Measurements from ENCODE around the gene XIRP2. TPM values are rescaled to one million over a fixed set of nuclear protein-coding genes. Genes with fewer than 3 reads are reported as not detected.

The XIRP2 gene
- total and polyA plus RNA-seq, 2 of the 13 experiments (the other 11 are each of a cell fraction or from before 2014, with no cell fraction given) = 0.04 to 0.05 TPM

DNA sequence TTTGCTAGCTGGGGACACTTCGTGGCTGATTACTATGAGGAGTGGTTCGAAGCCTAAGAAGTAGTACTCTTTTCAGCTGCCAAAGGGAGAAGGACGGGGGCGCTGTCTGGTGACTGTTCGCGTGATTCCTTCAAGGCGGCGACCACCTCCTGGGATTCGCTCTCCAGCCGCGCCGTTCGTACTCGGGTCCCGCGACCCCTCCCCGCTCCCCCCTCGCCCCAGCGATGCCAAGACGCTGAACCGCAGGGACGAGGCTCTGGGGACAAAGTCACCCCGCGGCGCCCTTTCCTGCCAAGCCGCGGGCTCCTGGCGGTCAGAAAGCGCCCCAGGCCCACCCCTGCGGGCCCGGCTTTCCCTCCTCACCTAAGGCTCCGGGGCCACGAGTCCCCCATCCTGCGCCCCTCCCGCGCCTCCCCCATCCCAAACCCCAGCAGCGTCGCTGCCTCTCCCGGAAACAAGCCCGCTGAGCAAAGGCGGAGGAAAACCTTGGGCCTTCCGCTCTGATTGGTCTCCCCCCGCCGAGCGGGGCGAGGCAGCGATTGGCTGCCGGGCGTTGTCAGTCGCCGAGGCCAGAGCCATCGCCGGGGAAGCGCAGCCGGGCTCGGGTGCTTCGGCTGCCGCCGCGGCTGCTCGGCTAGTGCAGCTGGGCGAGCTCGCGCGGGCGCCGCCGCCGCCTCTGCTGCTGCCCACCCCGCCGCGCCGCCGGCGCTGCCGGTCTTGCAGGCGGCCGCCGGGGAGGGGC lies 404.3 kb downstream of the XIRP2 start, which contains the start of gene B3GALT1 (continued):
- peak; percentile 55; the same call in 1 of the 2 replicates for TF ChIP-seq ETV5 (CRISPR knock-in tag; IDR thresholded peaks at IDR 0.05; ENCODE audit: borderline replicate concordance)
- TF ChIP-seq TARDBP (CRISPR knock-in tag; IDR thresholded peaks at IDR 0.05) = 0 out of 2 replicates have a peak, but pooled peaks have one; percentile 48
- TF ChIP-seq, protein P1, sequence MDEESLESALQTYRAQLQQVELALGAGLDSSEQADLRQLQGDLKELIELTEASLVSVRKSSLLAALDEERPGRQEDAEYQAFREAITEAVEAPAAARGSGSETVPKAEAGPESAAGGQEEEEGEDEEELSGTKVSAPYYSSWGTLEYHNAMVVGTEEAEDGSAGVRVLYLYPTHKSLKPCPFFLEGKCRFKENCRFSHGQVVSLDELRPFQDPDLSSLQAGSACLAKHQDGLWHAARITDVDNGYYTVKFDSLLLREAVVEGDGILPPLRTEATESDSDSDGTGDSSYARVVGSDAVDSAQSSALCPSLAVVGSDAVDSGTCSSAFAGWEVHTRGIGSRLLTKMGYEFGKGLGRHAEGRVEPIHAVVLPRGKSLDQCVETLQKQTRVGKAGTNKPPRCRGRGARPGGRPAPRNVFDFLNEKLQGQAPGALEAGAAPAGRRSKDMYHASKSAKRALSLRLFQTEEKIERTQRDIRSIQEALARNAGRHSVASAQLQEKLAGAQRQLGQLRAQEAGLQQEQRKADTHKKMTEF (CRISPR knock-in tag; IDR thresholded peaks at IDR 0.05) = peak; percentile 49; the same call in 1 of the 2 replicates
- TF ChIP-seq, protein P2, sequence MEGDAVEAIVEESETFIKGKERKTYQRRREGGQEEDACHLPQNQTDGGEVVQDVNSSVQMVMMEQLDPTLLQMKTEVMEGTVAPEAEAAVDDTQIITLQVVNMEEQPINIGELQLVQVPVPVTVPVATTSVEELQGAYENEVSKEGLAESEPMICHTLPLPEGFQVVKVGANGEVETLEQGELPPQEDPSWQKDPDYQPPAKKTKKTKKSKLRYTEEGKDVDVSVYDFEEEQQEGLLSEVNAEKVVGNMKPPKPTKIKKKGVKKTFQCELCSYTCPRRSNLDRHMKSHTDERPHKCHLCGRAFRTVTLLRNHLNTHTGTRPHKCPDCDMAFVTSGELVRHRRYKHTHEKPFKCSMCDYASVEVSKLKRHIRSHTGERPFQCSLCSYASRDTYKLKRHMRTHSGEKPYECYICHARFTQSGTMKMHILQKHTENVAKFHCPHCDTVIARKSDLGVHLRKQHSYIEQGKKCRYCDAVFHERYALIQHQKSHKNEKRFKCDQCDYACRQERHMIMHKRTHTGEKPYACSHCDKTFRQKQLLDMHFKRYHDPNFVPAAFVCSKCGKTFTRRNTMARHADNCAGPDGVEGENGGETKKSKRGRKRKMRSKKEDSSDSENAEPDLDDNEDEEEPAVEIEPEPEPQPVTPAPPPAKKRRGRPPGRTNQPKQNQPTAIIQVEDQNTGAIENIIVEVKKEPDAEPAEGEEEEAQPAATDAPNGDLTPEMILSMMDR (CRISPR knock-in tag; IDR thresholded peaks at IDR 0.05) = peak; percentile 59
- TF ChIP-seq ZNF138 (CRISPR knock-in tag; IDR thresholded peaks at IDR 0.05; ENCODE audit: low read depth) = no peak
- TF ChIP-seq, protein P3, sequence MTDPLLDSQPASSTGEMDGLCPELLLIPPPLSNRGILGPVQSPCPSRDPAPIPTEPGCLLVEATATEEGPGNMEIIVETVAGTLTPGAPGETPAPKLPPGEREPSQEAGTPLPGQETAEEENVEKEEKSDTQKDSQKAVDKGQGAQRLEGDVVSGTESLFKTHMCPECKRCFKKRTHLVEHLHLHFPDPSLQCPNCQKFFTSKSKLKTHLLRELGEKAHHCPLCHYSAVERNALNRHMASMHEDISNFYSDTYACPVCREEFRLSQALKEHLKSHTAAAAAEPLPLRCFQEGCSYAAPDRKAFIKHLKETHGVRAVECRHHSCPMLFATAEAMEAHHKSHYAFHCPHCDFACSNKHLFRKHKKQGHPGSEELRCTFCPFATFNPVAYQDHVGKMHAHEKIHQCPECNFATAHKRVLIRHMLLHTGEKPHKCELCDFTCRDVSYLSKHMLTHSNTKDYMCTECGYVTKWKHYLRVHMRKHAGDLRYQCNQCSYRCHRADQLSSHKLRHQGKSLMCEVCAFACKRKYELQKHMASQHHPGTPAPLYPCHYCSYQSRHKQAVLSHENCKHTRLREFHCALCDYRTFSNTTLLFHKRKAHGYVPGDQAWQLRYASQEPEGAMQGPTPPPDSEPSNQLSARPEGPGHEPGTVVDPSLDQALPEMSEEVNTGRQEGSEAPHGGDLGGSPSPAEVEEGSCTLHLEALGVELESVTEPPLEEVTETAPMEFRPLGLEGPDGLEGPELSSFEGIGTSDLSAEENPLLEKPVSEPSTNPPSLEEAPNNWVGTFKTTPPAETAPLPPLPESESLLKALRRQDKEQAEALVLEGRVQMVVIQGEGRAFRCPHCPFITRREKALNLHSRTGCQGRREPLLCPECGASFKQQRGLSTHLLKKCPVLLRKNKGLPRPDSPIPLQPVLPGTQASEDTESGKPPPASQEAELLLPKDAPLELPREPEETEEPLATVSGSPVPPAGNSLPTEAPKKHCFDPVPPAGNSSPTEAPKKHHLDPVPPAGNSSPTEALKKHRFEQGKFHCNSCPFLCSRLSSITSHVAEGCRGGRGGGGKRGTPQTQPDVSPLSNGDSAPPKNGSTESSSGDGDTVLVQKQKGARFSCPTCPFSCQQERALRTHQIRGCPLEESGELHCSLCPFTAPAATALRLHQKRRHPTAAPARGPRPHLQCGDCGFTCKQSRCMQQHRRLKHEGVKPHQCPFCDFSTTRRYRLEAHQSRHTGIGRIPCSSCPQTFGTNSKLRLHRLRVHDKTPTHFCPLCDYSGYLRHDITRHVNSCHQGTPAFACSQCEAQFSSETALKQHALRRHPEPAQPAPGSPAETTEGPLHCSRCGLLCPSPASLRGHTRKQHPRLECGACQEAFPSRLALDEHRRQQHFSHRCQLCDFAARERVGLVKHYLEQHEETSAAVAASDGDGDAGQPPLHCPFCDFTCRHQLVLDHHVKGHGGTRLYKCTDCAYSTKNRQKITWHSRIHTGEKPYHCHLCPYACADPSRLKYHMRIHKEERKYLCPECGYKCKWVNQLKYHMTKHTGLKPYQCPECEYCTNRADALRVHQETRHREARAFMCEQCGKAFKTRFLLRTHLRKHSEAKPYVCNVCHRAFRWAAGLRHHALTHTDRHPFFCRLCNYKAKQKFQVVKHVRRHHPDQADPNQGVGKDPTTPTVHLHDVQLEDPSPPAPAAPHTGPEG (CRISPR knock-in tag; IDR thresholded peaks at IDR 0.05) = 0 out of 2 replicates have a peak, but pooled peaks have one; percentile 32
- TF ChIP-seq, protein P4, sequence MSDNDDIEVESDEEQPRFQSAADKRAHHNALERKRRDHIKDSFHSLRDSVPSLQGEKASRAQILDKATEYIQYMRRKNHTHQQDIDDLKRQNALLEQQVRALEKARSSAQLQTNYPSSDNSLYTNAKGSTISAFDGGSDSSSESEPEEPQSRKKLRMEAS (IDR thresholded peaks at IDR 0.05) = peak; percentile 63
- 0 out of 2 replicates have a peak, but pooled peaks have one; percentile 39 for TF ChIP-seq ZNF761 (CRISPR knock-in tag; conservative IDR thresholded peaks at IDR 0.05)
- 0 out of 2 replicates have a peak, but pooled peaks have one; percentile 35 for TF ChIP-seq ELF1 (CRISPR knock-in tag; IDR thresholded peaks at IDR 0.05)
- TF ChIP-seq CREB1 (IDR thresholded peaks at IDR 0.05) = 0 out of 2 replicates have a peak, but pooled peaks have one; percentile 6
- no peak for TF ChIP-seq CREB1 (CRISPR knock-in tag; IDR thresholded peaks at IDR 0.05)
- TF ChIP-seq NFIB (CRISPR knock-in tag; IDR thresholded peaks at IDR 0.05; ENCODE audit: borderline replicate concordance) = no peak
- 0 out of 2 replicates have a peak, but pooled peaks have one; percentile 37 for TF ChIP-seq ZNF230 (CRISPR knock-in tag; IDR thresholded peaks at IDR 0.05)
- TF ChIP-seq ZNF747 (CRISPR knock-in tag; IDR thresholded peaks at IDR 0.05; ENCODE audit: borderline replicate concordance) = no peak
- TF ChIP-seq ZIK1 (CRISPR knock-in tag; IDR thresholded peaks at IDR 0.05; ENCODE audit: borderline replicate concordance, low read depth) = no peak; the same call in 1 of the 2 replicates
- peak; percentile 90 for TF ChIP-seq RNF2 (conservative IDR thresholded peaks at IDR 0.05; ENCODE audit: low read depth)
- TF ChIP-seq, protein P5, sequence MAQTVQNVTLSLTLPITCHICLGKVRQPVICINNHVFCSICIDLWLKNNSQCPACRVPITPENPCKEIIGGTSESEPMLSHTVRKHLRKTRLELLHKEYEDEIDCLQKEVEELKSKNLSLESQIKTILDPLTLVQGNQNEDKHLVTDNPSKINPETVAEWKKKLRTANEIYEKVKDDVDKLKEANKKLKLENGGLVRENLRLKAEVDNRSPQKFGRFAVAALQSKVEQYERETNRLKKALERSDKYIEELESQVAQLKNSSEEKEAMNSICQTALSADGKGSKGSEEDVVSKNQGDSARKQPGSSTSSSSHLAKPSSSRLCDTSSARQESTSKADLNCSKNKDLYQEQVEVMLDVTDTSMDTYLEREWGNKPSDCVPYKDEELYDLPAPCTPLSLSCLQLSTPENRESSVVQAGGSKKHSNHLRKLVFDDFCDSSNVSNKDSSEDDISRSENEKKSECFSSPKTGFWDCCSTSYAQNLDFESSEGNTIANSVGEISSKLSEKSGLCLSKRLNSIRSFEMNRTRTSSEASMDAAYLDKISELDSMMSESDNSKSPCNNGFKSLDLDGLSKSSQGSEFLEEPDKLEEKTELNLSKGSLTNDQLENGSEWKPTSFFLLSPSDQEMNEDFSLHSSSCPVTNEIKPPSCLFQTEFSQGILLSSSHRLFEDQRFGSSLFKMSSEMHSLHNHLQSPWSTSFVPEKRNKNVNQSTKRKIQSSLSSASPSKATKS (CRISPR knock-in tag; IDR thresholded peaks at IDR 0.05) = no peak
